Upper lobe of left lung (tissue), 6 donors: Measurements from ENCODE around the gene ZNRF1. TPM values are rescaled to one million over a fixed set of nuclear protein-coding genes. Genes with fewer than 3 reads are reported as not detected.
"Not testable (repeated sequence)": the region's sequence is repeated elsewhere in the genome, so short reads cannot be mapped to it uniquely, and the experiment has no call there.

Experiments used
- ATAC-seq, 2 donors: fragments of 200-7000 bp; cut with Tn5 transposase; one replicate each; pipeline ENCODE4 v1.9.1; 2022; ENCODE audit warnings: mild to moderate bottlenecking in 2 of 2, moderate library complexity in 2 of 2; ENCODE audit not compliant: low FRiP score in 2 of 2
- DNase-seq, 2 donors: peaks; one replicate each; pipeline ENCODE4 v3.0.0-alpha.2; 2019 to 2020
- H3K27ac ChIP-seq, 4 donors: fragments of 200-600 bp; sonication (generic); one replicate each; pipeline ENCODE4 v1.5.1; 2016 to 2019
- H3K27me3 ChIP-seq, 4 donors: fragments of 200-600 bp; sonication (generic); one replicate each; pipeline ENCODE4 v1.5.1; 2017 to 2019
- H3K36me3 ChIP-seq, 4 donors: fragments of 200-600 bp; sonication (generic); one replicate each; pipeline ENCODE4 v1.5.1; 2016 to 2019
- H3K4me1 ChIP-seq, 4 donors: fragments of 200-600 bp; sonication (generic); one replicate each; pipeline ENCODE4 v1.5.1; 2018 to 2019
- H3K4me3 ChIP-seq, 4 donors: fragments of 200-600 bp; sonication (generic); one replicate each; pipeline ENCODE4 v1.5.1; 2017 to 2019; ENCODE audit warnings: mild to moderate bottlenecking in 2 of 4, moderate library complexity in 1 of 4
- H3K9me3 ChIP-seq, 4 donors: fragments of 200-600 bp; sonication (generic); one replicate each; pipeline ENCODE4 v1.5.1; 2018 to 2019
- CTCF ChIP-seq, 6 experiments: fragments of 450-650 bp in 4 of 6; fragments of 200-600 bp in 2 of 6; sonication (generic) in 2 of 6; IDR thresholded peaks; one replicate each; pipeline ENCODE4 v1.5.1; 2016 to 2019; ENCODE audit warnings: antibody characterized with exemption in 6 of 6
- EP300 ChIP-seq, 4 donors: sonication (generic); formaldehyde crosslinking; IDR thresholded peaks; one replicate each; pipeline ENCODE4 v1.5.1; 2017; ENCODE audit warnings: antibody characterized with exemption in 4 of 4, control low read depth in 2 of 4
- POLR2A ChIP-seq, 4 donors: fragments of 450-650 bp; IDR thresholded peaks; one replicate each; pipeline ENCODE4 v1.5.1; 2016 to 2017; ENCODE audit warnings: antibody characterized with exemption in 4 of 4, mild to moderate bottlenecking in 2 of 4
- POLR2AphosphoS5 ChIP-seq, 2 donors: sonication (generic); formaldehyde crosslinking; IDR thresholded peaks; one replicate each; pipeline ENCODE4 v1.5.1; 2017; ENCODE audit warnings: antibody characterized with exemption in 2 of 2
- WGBS, 2 donors: methylation state at CpG; one replicate each; pipeline ENCODE4 v1.1.5; 2017 to 2018; 5-methylcytosine and 5-hydroxymethylcytosine counted together
- total RNA-seq, 6 donors: library from RNA; depleted of rRNA in 4 of 6; stranded (reverse); fragments of >200 nt in 4 of 6; gene quantifications; one replicate each; pipeline versions ENCODE4 v1.1.0 to v1.2.1, GENCODE V29; 2016 to 2021
- donor health status: DM: no; HTN: no; CAD: no; lungs with moderate emphysema.
- donor health status: DM: no; HTN: yes; CAD: no; lungs with severe emphysema.

The ZNRF1 gene
- total RNA-seq, 6 donors from 2014 or later, result 18.5 to 40.0 (median 27.1) TPM

GRCh38 chr16:75010427-75010826 lies 11.6 kb downstream of the ZNRF1 start:
- ATAC-seq (no peak), DNase-seq (no peak)
- 63 to 88% methylated on average over 3 of the region's 3 CpGs for WGBS, 2 donors
- no peaks in the 10 kb centered on the region for H3K9me3 ChIP-seq
- no peak for TF ChIP-seq POLR2AphosphoS5 (IDR thresholded peaks at IDR 0.05)
- no peak for TF ChIP-seq EP300 (IDR thresholded peaks at IDR 0.05)
- TF ChIP-seq POLR2A (IDR thresholded peaks at IDR 0.05), result no peak
- TF ChIP-seq CTCF (IDR thresholded peaks at IDR 0.05), result no peak
- H3K27ac ChIP-seq, result peak overlapping the region in 2 of 4 donors; percentile 85 to 89
- H3K36me3 ChIP-seq, result no peaks in the 10 kb centered on the region
- H3K4me3 ChIP-seq, result no peak overlapping the region
- H3K4me1 ChIP-seq, result peaks cover 28 to 35% (median 32%) of the 10 kb centered on the region in 4 donors
- H3K27me3 ChIP-seq, result no peaks in the 10 kb centered on the region

GRCh38 chr16:75011634-75012307 lies 12.9 kb downstream of the ZNRF1 start:
- TF ChIP-seq EP300 (IDR thresholded peaks at IDR 0.05) (peak in 1 of 4 donors; percentile 1), POLR2AphosphoS5 (IDR thresholded peaks at IDR 0.05) (no peak)
- Histone ChIP-seq H3K9me3 (no peaks in the 10 kb centered on the region), H3K27ac (peak overlapping the region; percentile 66 to 89 (median 80)), H3K27me3 (no peaks in the 10 kb centered on the region), H3K4me3 (no peak overlapping the region), H3K4me1 (peaks cover 28 to 39% (median 35%) of the 10 kb centered on the region in 4 donors), H3K36me3 (no peaks in the 10 kb centered on the region)
- WGBS, 2 donors, result 27 to 37% methylated on average over 3 of the region's 3 CpGs
- DNase-seq (peak in 1 of 2 donors; percentile 35), ATAC-seq (peak; percentile 55 to 90)

GRCh38 chr16:75012380-75013081 lies 13.7 kb downstream of the ZNRF1 start:
- H3K4me1 ChIP-seq, result peaks cover 28 to 43% (median 37%) of the 10 kb centered on the region in 4 donors
- DNase-seq, result no peak
- WGBS, 2 donors, result 33 to 38% methylated on average over 7 to 8 of the region's 8 CpGs

GRCh38 chr16:75013123-75013522 lies 14.3 kb downstream of the ZNRF1 start:
- H3K9me3 ChIP-seq, DNase-seq, H3K4me3 ChIP-seq, ATAC-seq, H3K36me3 ChIP-seq, H3K27me3 ChIP-seq: not testable (repeated sequence)
- Histone ChIP-seq H3K4me1 (peaks cover 33 to 49% (median 41%) of the 10 kb centered on the region in 4 donors), H3K27ac (peak overlapping the region; percentile 66 to 89 (median 80))
- 78 to 85% methylated on average over 6 of the region's 6 CpGs for WGBS, 2 donors

More at GRCh38 chr16:75012380-75013081, 13.7 kb downstream of the ZNRF1 start:
- ATAC-seq, result peak; percentile 19 to 33
- no peak overlapping the region for H3K4me3 ChIP-seq
- peak overlapping the region; percentile 66 to 89 (median 80) for H3K27ac ChIP-seq
- TF ChIP-seq EP300 (IDR thresholded peaks at IDR 0.05) (no peak), CTCF (IDR thresholded peaks at IDR 0.05) (no peak), POLR2AphosphoS5 (IDR thresholded peaks at IDR 0.05) (no peak), POLR2A (IDR thresholded peaks at IDR 0.05) (no peak)
- H3K27me3 ChIP-seq, result no peaks in the 10 kb centered on the region
- H3K9me3 ChIP-seq, result no peaks in the 10 kb centered on the region
- no peaks in the 10 kb centered on the region for H3K36me3 ChIP-seq

- DNase-seq (no peak), ATAC-seq (no peak)
- TF ChIP-seq POLR2AphosphoS5 (IDR thresholded peaks at IDR 0.05) (no peak), CTCF (IDR thresholded peaks at IDR 0.05) (no peak)
- WGBS, 2 donors, result 41 to 100% methylated on average over 2 of the region's 2 CpGs
- H3K27me3 ChIP-seq, result no peaks in the 10 kb centered on the region
- H3K9me3 ChIP-seq, result no peaks in the 10 kb centered on the region
- peak overlapping the region in 1 of 4 donors; percentile 89 for H3K27ac ChIP-seq
- peaks cover 35 to 58% (median 46%) of the 10 kb centered on the region in 4 donors for H3K4me1 ChIP-seq
- H3K4me3 ChIP-seq, result no peak overlapping the region
- no peaks in the 10 kb centered on the region for H3K36me3 ChIP-seq
These were observed 15.5 kb downstream of the ZNRF1 start for GRCh38 chr16:75014318-75014717.

GRCh38 chr16:75016451-75017081 lies 17.7 kb downstream of the ZNRF1 start:
- peak in 1 of 2 donors; percentile 37 for DNase-seq
- not testable (repeated sequence) for H3K9me3 ChIP-seq, H3K36me3 ChIP-seq, H3K27me3 ChIP-seq, ATAC-seq, H3K4me3 ChIP-seq
- peaks cover 26 to 49% (median 37%) of the 10 kb centered on the region in 4 donors for H3K4me1 ChIP-seq
- 77 to 80% methylated on average over 12 of the region's 12 CpGs for WGBS, 2 donors
- H3K27ac ChIP-seq, result peak overlapping the region in 3 of 4 donors; percentile 27 to 75 (median 70)
